SH-SY5Y (cell line): Measurements from ENCODE around the gene GP1BB.

ENCODE experiments used
- GATA2 ChIP-seq: IDR thresholded peaks from 2 replicates; pipeline ENCODE4 v1.6.1; 2011; ENCODE audit warnings: mild to moderate bottlenecking, low read depth, low read length
- GATA3 ChIP-seq: IDR thresholded peaks from 2 replicates; pipeline ENCODE4 v1.6.1; 2011; ENCODE audit warnings: low read depth, mild to moderate bottlenecking, low read length, moderate library complexity

GP1BB gene

GRCh38 chr22:19723232-19723982, at the start of gene GP1BB:
TSS of gene GP1BB (plus strand) at chr22:19723539. CDS start at chr22:19723570, 31 bp downstream.
- TF ChIP-seq GATA3, result no peak

- TF ChIP-seq GATA2, result no peak
- no peak for TF ChIP-seq GATA3
Measured at GRCh38 chr22:19673660-19674059, 49.7 kb upstream of the GP1BB start.

DNA sequence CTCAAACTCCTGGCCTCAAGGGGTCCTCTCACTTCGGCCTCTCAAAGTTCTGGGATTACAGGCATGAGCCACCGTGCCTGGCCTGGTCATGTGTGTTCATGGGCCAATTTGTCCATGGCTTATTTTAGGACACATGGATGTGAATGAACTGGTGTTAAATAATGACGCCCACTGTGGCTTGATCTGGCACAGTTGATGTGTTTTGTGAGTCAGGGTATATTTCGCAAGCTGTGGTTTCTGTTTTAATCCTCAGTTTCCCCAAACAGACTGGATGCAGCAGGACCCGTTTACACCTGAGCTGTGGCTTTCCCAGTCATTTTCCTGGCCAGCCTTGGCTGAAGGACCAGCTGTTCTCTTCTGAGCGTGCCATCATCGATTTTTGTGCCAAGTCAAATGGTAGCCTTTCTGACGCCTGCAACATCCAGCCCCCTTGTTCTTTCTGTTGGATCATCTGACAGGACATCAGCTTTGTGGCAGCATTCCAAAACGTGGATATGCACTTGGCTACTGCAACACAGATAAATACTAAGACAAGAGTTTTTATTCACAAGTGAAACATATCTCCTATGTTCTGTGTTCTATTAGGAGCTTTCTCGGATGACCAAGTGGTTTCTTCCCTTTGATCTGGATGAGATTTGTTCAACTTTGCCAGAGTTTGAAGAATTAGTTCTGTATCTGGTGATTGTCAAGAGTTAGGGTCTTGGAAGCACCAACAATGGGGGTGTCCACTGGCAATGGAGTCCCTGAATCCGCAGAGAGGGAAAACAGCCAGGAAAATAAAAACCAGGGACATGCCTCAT, 49.0 kb upstream of the GP1BB start:
- TF ChIP-seq GATA2 (no peak), GATA3 (no peak)

GRCh38 chr22:19674929-19675253, 48.4 kb upstream of the GP1BB start:
- TF ChIP-seq GATA3, result no peak
- TF ChIP-seq GATA2, result no peak

GRCh38 chr22:19675428-19675827, 47.9 kb upstream of the GP1BB start:
- TF ChIP-seq GATA2, result no peak
- TF ChIP-seq GATA3, result no peak

DNA sequence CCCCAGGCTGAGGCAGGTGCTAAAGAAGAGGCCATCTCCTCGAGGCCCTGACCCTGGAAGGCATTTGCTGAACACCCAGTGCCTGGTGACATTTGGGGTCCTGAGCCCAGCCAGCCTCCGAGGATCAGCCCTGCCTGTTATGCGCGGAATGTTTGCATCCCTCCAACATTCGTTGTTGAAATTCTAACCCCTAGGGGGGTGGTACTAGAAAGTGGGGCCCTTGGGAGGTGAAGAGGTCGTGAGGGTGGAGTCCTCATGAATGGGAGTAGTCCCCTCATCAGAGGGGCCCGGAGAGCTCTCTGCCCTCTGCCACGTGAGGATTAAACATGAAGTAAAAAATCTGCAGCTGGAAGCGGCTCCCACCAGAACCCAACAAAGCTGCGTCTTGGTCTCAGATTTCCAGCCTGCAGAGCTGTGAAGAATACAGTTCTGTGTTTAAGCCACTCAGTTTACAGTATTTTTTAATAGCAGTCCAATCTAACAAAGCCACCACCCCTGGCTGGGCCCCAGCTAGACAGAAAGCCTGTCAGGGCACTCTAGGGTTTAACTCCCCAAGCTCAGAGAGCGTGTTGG, 44.3 kb upstream of the GP1BB start:
- no peak for TF ChIP-seq GATA3
- TF ChIP-seq GATA2, result no peak

DNA sequence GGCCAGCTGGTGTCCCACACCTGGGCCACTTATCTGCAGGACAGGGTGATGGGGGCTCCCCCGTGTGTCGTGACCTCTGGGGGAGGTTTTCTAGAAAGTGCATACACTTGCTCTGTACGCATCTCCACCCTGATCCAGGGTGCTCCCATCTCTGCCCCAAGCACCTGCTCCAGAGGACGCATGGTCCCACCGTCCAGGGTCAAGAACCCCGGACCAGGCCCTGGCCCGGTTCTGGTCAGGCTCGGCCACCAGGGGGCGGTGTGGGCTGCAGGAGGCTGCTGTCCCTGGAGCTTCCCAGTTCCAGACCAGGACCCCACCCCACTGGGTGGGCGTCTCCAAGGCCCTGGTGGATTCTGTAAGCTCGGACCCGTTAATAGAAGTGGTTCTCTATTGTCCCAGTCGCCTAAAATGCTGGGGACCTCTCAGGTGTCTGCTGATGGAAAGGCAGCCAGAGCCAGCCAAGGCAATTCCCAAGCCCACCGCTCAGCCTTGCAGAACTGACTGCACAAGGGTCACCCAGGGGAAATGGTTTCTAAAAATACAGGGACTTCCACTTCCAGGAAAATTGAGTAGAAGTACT, 43.7 kb upstream of the GP1BB start:
- no peak for TF ChIP-seq GATA2
- no peak for TF ChIP-seq GATA3

GRCh38 chr22:19680287-19680881, 43.0 kb upstream of the GP1BB start:
- TF ChIP-seq GATA3 (no peak), GATA2 (no peak)

DNA sequence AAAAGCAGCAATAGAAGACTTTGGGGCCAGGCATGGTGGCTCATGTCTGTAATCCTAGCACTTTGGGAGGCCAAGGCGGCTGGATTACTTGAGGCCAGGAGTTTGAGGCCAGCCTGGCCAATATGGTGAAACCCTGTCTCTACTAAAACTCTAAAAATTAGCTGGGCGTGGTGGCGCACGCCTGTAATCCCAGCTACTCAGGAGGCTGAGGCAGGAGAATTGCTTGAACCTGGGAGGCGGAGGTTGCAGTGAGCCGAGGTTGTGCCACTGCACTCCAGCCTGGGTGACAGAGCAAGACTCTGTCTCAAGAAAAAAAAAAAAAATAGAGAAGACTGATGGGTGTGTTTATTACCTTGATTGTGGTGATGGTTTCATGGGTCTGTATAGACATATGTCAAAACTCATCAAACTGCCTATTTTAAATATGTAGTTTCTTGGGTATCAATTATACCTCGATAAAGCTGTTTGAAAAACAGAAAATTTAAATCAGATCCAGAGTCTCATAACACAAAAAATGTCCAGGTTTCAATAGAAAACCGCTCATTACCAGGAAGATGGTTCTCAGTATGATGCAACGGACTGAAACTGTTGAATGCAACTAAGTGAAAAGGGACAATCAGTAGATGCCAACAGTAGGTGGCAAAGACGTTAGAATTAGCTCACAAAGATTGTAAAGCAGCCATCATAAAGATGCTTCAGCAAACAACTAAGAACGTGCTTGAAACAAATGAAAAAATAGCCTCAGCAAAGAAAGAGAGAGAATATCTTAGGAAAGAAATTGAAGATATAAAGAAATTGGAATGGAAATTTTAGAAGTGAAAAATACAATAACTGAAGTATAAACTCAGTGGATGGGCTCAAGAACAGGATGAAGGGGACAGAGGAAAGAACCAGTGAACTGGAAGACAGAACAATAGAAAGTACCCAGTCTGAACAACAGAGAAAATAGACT, 42.2 kb upstream of the GP1BB start:
- TF ChIP-seq GATA2 (no peak), GATA3 (no peak)

GRCh38 chr22:19681863-19682245, 41.5 kb upstream of the GP1BB start:
- TF ChIP-seq GATA2 (no peak), GATA3 (no peak)

- TF ChIP-seq GATA2, result no peak
- no peak for TF ChIP-seq GATA3
Measured at GRCh38 chr22:19686946-19687345, 36.4 kb upstream of the GP1BB start.

DNA sequence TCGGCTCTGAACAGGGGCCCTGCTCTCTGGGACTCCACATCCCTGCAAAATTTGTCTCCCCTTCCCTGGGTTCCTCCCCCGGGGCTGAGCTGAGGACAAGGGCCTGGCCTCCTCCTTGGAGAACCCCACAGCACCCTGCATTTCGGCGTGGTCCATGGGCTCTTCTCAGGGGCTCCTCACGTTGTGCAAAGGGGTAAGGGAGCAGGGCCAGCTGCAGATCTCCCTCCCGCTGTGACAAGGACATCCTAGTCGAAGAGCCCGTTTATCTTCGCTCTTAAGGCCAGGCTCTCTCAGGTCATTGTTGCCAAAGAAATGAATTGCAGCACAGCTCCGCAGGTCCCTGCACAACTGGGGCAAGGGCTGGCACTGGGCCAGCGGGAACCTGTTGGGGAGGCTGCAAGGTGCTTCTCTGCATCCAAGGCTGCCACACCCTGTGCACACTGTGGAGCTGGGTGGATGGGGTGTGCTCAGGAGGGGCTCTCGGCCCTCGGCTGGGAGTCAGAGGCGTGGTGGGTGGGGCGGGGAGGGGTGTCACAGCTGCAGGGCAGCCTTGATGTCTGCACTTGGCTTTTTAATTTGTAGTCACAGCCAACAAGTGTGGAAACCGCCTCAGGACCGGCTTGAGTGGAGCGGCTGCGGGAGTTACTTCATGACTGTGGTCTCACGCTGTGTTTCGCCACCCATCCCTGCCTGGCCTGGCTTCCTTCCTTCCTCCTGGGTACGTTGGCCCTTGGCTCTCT, 35.6 kb upstream of the GP1BB start:
- no peak for TF ChIP-seq GATA3
- no peak for TF ChIP-seq GATA2

DNA sequence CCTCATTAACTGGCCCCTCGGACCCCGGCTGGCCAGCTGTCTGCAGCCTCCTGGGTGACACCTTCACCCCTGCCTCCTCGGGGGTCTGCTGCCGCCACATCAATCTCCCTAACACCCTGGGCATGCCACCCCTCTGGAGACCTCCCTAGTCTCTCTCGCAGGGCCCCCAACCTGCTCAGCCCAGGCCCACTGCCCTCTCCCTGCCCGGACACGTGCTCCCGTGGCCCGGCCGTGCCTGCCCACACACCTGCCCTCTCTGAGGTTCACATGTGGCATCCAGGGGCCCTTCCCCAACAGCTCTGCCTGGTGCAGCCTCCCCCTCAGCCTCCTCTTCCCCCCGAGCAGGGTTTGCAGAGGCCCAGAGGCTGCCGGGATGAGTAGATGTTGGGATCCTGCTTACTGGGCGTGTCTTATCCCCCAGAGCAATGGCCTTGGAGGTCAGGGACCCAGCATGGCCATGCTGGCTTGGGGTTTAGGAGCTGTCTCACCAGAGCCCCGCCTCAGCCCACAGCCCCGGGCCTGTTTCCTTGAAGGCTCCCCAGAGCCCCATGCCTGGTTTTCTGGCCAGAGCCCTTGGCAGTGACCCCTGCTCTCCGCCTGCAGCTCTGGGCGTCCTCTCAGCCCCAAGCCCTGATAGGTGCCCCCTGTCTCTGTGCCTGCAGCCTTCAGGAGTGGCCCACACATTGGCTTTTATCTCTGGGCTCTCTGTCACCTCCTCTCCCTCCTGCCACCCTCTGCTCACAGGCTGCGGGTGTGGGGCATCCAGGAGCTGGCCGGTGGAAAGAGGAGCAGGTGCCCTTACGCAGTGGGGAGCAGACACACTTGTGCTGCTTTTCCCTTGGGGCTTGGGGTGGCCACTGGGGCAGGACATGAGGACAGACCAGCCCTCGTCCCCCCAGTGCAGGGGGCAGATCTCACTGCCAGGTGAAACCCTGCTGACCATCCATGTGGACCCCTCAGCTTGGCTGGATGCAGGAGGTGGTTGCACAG, 34.7 kb upstream of the GP1BB start:
- TF ChIP-seq GATA2, result no peak
- TF ChIP-seq GATA3, result no peak
